Measurements from ENCODE around the gene WDR55.
"Not testable (repeated sequence)": the region's sequence is repeated elsewhere in the genome, so short reads cannot be mapped to it uniquely, and the experiment has no call there.

Gene WDR55

DNA sequence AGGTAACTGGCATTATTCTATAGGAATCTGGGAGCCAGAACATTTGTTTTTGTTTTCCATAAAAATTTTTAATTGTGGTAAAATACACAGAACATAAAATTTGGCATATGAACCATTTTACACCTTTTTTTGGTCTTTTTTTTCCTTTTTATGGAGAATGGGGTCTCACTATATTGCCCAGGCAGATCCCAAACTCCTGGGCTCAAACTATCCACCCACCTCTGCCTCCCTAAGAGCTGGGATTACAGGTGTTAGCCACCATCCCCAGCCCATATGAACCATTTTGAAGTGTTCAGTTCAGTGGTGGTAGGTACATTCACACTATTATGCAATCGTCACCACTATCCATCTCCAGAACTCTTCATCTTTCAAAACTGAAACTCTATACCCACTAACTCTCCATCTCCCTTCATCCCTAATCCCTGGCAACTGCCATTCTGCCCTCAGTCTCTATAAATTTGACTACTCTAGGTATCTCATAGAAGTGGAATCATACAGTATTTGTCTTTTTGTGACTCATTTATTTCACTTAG, 48.9 kb downstream of the WDR55 start:
- no peak for DNase-seq

DNA sequence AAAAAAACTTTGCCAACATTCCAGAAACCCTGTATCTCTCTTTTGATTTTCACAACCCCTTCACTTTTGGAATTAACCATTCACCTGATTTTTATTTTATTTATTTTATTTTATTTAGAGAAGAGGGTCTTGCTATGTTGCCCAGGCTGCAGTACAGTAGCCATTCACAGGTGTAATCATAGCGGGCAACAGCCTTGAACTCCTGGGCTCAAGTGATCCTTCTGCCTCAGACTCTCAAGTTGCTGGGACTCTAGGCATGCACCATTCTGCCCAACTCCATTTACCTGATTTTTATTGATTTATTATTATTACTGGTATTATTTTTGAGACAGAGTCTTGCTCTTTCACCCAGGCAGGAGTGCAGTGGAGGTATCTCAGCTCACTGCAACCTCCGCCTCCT, 51.5 kb downstream of the WDR55 start:
- not testable (repeated sequence) for DNase-seq

DNA sequence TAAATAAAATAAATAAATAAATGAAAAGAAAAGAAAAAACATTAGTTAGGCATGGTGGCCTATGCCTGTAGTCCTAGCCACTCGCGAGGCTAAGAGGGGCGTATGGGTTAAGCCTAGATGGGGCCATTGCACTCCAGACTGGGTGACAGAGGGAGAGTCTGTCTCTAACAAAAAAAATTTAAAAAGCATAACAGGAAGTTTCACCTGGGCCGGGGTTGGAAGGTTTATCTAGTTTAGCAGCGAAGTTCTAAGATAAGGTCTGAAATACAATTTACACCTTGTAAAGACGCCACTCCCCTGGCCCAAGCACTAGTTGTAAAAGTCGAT, 53.5 kb downstream of the WDR55 start:
- DNase-seq, result no peak

DNA sequence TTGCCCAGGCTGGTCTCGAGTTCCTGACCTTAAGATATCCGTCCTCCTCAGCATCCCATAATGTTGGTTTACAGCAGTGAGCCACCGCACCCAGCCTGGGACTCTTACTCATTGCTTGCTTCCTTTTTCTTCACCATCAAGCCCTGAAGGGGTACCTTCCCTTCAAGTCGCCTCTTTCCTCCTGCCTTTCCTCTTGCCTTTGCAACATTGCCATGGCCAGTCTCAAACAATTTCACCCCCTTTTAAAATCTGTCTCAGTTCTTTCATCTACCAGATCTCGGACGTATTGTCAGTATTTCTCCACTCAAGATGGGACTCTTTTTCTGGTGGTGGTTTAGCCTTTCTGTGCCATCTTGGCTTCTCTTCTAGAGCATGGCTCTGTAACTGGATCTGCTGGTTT, 56.0 kb downstream of the WDR55 start:
- not testable (repeated sequence) for DNase-seq

DNA sequence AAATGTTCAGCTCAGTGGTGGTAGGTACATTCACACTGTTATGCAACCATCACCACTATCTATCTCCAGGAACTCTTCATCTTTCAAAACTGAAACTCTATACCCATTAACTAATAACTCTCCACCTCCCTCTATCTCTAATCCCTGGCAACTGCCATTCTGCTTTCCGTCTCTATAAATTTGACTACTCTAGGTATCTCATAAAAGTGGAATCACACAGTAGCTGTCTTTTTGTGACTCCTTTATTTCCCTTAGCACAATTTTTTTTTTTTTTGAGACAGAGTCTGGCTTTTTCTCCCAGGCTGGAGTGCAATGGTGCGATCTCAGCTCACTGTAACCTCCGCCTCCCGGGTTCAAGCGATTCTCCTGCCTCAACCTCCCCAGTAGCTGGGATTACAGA, 56.7 kb downstream of the WDR55 start:
- DNase-seq, result not testable (repeated sequence)
